Measurements from ENCODE around the gene FAM200A.

FAM200A gene

GRCh38 chr7:99499721-99500636 lies 51.9 kb downstream of the FAM200A start, which contains the start of gene ZNF394:
Gene ZNF394, minus strand, starts transcription at chr7:99500281. Its CDS starts 188 bp downstream, at chr7:99500093.
- DNase-seq, result peak; percentile 93

- no peak for DNase-seq
Observed at GRCh38 chr7:99499371-99499720, 52.6 kb downstream of the FAM200A start.

- no peak for DNase-seq
Observed at GRCh38 chr7:99498546-99498944, 53.4 kb downstream of the FAM200A start.

GRCh38 chr7:99497766-99498545 lies 54.0 kb downstream of the FAM200A start:
- no peak for DNase-seq

Measured in NCI-H345 (cell line).